Fibroblast of lung (primary cell): ENCODE measurements around the gene CACNA2D3.

Experiments
- CTCF ChIP-seq, 2 donors: IDR thresholded peaks in 1 of 2; conservative IDR thresholded peaks in 1 of 2; 1 replicate in 1 of 2; 2 replicates in 1 of 2; pipeline ENCODE4 v1.5.1; 2011 to 2012; ENCODE audit warnings: low read length in 2 of 2, control low read depth in 1 of 2, inconsistent platforms in 1 of 2, low read depth in 1 of 2, mild to moderate bottlenecking in 1 of 2
- EZH2 ChIP-seq: IDR thresholded peaks from 2 replicates; pipeline ENCODE4 v1.5.1; 2012; ENCODE audit warnings: low read length, control low read depth, mild to moderate bottlenecking; ENCODE audit errors: missing control alignments

DNA sequence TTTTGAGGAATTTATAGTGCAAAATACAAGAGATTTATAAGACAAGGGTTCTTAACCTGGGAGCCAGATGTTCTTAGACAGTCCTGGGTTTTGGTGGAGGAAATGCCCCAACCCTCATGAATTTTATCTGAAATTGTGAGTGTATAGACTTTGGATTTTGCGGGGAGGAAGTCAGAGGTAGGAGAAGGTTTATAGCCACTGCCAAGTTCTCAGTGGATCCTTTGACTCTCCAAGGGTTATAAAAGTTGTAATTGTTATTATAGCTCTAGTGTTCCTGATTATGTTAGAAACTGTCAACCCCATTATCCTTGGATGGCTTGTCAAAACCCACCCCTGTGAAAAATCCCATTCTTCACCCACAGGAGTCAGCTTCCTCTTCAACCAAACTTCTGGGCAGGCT is 621.9 kb downstream of the CACNA2D3 start:
- TF ChIP-seq CTCF (conservative IDR thresholded peaks at IDR 0.05 in 1 of 2, IDR thresholded peaks at IDR 0.05 in 1 of 2; ENCODE audit: low read depth in 1 of 2, low read length in 2 of 2) (no peak), EZH2 (no peak)
